GM19397 (cell line): ENCODE results near the gene GMEB2.
"Not testable (repeated sequence)": the region's sequence is repeated elsewhere in the genome, so short reads cannot be mapped to it uniquely, and the experiment has no call there.

ENCODE experiments used
- ATAC-seq: cut with Tn5 transposase; IDR thresholded peaks from one replicate; pipeline ENCODE4 v1.9.1; 2021; ENCODE audit warnings: mild to moderate bottlenecking, moderate library complexity; ENCODE audit not compliant: unreplicated experiment

The GMEB2 gene

GRCh38 chr20:63617092-63617875 is 9.6 kb downstream of the GMEB2 start:
- no peak for ATAC-seq

GRCh38 chr20:63613863-63614594 is 12.9 kb downstream of the GMEB2 start:
- ATAC-seq: not testable (repeated sequence)

GRCh38 chr20:63612276-63612931 is 14.5 kb downstream of the GMEB2 start:
- ATAC-seq: no peak

- ATAC-seq: no peak
Observed at GRCh38 chr20:63611646-63612045, 15.3 kb downstream of the GMEB2 start.

GRCh38 chr20:63610581-63611435 is 16.1 kb downstream of the GMEB2 start:
- ATAC-seq: no peak

GRCh38 chr20:63606686-63607085 is 20.2 kb downstream of the GMEB2 start:
- ATAC-seq: no peak

GRCh38 chr20:63602321-63602720 is 24.6 kb downstream of the GMEB2 start:
- ATAC-seq: no peak

- not testable (repeated sequence) for ATAC-seq
Observed at GRCh38 chr20:63601679-63602078, 25.2 kb downstream of the GMEB2 start.

GRCh38 chr20:63599396-63600050 is 27.4 kb downstream of the GMEB2 start:
- ATAC-seq: no peak

GRCh38 chr20:63598479-63599395 is 28.2 kb downstream of the GMEB2 start:
- no peak for ATAC-seq

GRCh38 chr20:63597651-63598478 is 29.0 kb downstream of the GMEB2 start:
- no peak for ATAC-seq

GRCh38 chr20:63596423-63596822 is 30.5 kb downstream of the GMEB2 start:
- no peak for ATAC-seq

GRCh38 chr20:63595416-63596127 is 31.3 kb downstream of the GMEB2 start:
- no peak for ATAC-seq

GRCh38 chr20:63594043-63594561 is 32.8 kb downstream of the GMEB2 start:
- no peak for ATAC-seq

GRCh38 chr20:63592661-63593060 is 34.2 kb downstream of the GMEB2 start:
- ATAC-seq: no peak

- no peak for ATAC-seq
Observed at GRCh38 chr20:63591786-63592355, 35.0 kb downstream of the GMEB2 start.

GRCh38 chr20:63591147-63591533 is 35.8 kb downstream of the GMEB2 start:
- no peak for ATAC-seq
